ENCODE results near the gene CTAG1B.
"Not testable (repeated sequence)": the region's sequence is repeated elsewhere in the genome, so short reads cannot be mapped to it uniquely, and the experiment has no call there.

Gene CTAG1B

DNA sequence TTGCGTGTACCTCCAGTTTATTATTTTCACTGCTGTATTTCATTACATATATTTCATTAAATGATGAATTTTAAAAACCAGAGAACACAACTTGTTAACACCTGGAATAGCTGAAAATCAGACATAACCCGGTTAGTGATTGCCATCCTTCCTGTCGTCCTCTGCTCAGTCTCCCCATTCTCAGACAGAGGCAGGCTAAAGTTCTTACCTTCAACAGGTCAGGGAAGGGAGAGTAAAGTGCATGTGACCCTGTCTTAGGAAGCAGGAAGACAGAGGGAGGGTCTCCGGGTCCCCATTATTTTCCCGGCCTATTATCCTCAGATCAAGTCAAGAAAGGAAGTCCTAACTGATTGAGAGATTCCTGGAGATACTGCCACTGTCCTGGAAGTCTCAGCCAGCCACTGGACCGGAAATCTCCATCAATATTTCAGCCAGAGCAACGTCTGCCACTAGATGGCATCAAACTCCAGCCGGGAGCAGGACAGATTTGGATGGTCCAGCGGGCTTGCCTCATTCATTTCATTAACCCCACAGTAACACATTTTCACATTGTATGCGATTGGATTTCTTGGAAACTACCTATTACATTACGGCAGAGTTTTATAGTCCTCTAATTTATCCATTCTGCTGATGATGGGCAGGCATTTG is 1.8 kb upstream of the CTAG1B start:
- DNase-seq, result not testable (repeated sequence)

GRCh38 chrX:154613586-154613985 is 5.5 kb downstream of the CTAG1B start:
- DNase-seq, result not testable (repeated sequence)

DNA sequence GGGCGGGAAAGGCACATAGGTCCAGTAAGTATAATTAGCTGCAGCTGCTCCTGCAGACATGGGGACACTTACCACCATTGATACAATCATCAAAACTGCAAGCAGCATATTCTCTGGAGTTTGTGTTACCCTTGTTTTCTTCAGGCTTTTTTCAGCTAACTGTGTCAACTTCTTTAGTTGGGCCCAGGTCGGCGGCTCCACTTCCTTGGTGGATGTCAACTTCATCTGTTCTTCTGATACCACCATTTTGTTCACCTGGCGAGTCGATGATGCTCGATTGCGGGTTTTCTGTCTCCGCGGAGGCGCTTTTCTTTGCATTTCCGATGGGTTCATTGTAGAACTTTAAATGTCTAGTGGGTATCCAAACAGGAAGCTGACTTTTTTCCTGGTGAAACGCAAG is 7.9 kb downstream of the CTAG1B start:
- not testable (repeated sequence) for DNase-seq

DNA sequence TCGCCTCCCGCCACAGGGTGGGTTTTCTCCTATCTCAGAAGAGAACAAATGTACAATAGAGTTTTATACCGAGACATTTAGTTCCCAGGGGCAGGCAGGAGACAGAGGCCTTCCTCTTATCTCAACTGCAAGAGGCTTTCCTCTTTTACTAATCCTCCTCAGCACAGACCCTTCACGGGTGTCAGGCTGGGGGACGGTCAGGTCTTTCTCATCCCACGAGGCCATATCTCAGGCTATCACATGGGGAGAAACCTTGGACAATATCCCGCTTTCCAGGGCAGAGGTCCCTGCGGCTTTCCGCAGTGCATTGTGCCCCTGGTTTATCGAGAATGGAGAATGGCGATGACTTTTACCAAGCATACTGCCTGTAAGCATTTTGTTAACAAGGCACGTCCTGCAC is 10.3 kb downstream of the CTAG1B start:
- DNase-seq, result not testable (repeated sequence)

DNA sequence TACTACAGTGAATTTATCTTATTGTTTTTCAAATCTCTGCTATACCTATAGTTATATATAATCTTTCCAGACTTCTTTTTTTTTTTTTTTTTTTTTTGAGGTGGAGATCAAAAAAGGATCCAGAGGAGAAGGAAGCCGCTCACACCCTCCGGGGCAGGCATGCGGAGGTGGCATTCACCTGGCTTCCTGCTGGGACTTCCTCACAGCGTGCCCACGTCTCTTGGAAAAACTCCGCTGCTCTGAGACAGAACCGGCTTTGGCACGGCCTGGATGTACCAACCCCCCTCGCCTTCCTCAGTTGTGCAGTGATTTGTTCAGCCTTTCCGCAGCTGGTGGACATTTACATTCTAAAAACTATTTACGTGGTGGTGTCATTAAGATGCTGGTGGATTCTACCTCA is 11.1 kb downstream of the CTAG1B start:
- not testable (repeated sequence) for DNase-seq

DNA sequence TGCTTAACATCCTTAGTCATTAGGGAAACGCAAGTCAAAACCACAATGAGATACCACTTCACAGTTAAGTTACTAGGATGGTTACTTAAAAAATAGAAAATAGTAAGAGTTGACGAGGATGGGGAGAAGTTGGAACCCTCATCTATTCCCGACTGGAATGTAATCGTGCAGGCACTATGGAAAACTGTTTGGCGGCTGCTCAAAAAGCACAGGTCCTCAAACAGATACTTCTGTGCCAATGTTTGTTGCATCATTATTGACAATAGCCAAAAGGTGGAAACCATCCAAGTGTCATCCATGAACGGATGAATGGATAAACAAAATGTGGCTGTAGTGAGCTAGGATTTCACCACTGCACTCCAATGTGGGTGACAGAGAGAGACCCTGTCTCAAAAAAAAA is 11.7 kb downstream of the CTAG1B start:
- no peak for DNase-seq

GRCh38 chrX:154605566-154605965 is 13.5 kb downstream of the CTAG1B start:
- no peak for DNase-seq

DNA sequence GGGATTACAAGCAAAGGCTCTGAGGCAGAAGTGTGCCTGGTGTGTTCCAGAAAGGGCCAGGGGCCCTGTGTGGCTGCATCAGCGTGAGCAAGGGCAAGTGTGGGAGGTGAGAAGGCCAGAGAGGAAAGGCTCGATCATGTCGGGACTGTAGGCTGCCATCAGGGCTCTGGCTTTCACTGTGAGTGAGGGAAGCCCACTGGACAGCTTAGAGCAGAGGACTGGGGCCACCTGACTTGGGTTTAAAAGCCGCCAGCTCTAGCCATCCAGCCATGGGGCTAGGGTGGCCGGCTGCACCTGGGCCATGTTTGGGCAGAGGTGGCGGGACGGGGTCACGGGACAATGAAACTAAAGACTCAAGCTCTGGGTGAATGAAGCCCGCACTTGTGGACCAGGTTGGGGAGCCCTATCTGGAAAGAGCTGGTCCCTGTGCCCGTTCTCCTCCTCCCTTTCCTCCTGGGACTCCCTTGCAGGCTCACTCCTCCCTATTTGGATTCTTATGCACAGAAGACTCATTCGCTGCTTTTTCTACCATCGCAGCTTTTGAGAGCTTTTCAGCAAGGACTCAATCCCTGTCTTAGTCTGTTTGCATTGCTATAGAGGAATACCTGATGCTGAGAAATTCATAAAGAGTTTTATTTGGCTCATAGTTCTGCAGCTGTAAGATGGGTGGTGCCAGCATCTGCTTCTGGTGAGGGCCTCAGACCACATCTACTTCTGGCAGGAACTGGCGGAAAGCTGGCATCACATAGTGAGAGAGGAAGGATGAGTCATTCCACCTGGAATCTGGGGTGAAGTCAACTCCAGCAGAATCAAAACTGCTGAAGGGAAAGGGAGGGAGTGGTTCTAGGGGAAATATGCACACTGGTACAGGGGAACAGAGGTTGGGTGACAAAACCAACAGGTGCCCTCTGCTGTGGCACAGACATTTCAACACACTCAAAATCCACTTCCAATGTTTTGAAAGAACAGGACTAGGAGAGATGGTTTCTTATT is 15.3 kb downstream of the CTAG1B start:
- DNase-seq, result no peak

GRCh38 chrX:154602766-154603437 is 16.2 kb downstream of the CTAG1B start:
- no peak for DNase-seq

DNA sequence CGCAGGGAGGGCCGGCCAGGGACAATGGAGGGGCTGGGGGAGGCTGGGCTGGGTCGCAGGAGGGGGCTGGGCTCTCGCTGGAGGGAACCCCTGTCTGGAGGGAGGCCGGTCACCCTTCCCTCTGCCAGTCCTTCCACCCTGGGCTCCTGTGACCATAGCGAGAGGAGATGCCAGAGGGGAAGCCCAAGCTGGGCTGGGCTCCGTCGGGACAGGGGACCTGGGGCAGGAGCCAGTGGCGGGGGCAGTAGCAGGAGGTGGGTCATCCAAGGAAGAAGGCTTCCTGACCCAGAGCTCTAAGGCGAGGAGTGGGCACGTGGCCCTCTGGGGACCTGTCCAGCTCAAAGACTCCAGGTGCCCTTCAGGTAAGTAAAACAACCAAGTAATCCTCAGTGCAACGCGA is 16.9 kb downstream of the CTAG1B start:
- no peak for DNase-seq

- DNase-seq, result no peak
Measured at GRCh38 chrX:154600759-154601374, 18.2 kb downstream of the CTAG1B start.

DNA sequence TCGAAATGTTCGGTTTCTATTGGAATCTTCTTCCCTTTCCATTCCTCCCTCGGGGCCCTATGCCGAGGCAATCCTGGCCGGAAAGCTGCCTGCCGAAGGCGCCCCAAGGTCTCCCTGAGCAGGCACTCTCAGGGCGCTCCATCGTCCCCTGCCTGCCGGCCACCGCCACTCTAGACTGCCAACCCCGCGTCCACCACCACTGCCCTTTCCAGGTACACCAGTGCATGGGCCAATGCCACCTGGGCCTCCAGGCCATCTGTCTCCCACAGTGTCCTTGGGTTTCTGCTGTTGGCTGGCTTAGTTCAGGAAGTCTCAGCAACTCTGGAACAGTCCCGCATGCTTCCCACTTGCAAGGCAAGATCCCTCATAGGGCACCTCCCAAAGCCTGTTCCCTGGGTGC is 19.6 kb downstream of the CTAG1B start:
- no peak for DNase-seq

- no peak for DNase-seq
Measured at GRCh38 chrX:154598656-154599055, 20.4 kb downstream of the CTAG1B start.

GRCh38 chrX:154597221-154597620 is 21.9 kb downstream of the CTAG1B start:
- DNase-seq, result no peak

GRCh38 chrX:154596290-154596929 is 22.7 kb downstream of the CTAG1B start:
- DNase-seq, result no peak

GRCh38 chrX:154595559-154596249 is 23.4 kb downstream of the CTAG1B start:
- DNase-seq, result no peak

DNA sequence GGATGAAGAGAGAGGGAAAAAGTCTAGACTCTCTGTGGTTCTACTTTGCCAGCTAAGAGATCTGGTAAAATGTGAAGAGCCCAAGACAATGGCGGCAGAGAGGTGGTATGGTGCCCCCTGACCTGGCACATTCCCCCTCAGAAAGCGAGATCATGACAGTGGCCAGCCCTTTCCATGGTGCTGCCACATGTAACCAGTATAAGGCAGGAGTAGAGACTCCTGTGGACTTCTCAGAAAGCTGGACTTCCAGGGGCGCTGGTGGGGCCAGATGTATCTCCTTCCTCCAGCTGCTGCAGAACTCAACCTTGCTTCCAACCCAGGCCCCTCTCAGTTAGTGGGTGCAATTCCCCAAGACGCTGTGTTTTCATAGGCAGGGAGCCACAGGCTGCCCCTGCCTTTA is 24.6 kb downstream of the CTAG1B start:
- DNase-seq, result no peak

- no peak for DNase-seq
Measured at GRCh38 chrX:154593201-154593600, 25.9 kb downstream of the CTAG1B start.

- DNase-seq, result no peak
Measured at GRCh38 chrX:154592505-154592904, 26.6 kb downstream of the CTAG1B start.

DNA sequence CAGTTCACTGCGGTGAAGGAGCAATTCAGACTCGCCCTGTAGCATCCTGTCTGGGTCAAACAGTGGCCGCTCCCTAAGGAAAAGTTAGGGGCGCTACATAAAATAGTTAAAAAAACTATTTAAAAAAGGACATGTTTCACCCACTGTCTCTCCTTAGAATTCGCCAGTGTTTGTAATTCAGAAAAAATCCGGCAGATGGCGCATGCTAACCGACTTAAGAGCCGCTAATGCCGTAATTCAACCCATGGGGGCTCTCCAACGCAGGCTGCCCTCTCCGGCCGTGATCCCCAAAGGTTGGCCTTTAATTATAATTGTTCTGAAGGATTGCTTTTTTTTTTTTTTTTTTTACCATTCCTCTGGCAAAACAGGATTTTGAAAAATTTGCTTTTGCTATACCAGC is 28.7 kb downstream of the CTAG1B start:
- not testable (repeated sequence) for DNase-seq

- DNase-seq, result not testable (repeated sequence)
Measured at GRCh38 chrX:154584585-154585183, 34.4 kb downstream of the CTAG1B start, which contains the start of gene CTAG1A. Gene CTAG1A, plus strand, starts transcription at chrX:154585133. Its CDS starts 74 bp downstream, at chrX:154585207.

Data from activated naive CD4-positive, alpha-beta T cell treated with anti-CD3 and anti-CD28 coated beads, Interleukin-2, amount 50 U/mL, for 16 hours (primary cell).